ENCODE measurements around the gene CENPH. TPM values are rescaled to one million over a fixed set of nuclear protein-coding genes. Genes with fewer than 3 reads are reported as not detected.
"Not testable (repeated sequence)": the region's sequence is repeated elsewhere in the genome, so short reads cannot be mapped to it uniquely, and the experiment has no call there.

The CENPH gene
- total RNA-seq, 6 experiments from 2014 or later: 10.7 to 21.0 (median 20.1) TPM

DNA sequence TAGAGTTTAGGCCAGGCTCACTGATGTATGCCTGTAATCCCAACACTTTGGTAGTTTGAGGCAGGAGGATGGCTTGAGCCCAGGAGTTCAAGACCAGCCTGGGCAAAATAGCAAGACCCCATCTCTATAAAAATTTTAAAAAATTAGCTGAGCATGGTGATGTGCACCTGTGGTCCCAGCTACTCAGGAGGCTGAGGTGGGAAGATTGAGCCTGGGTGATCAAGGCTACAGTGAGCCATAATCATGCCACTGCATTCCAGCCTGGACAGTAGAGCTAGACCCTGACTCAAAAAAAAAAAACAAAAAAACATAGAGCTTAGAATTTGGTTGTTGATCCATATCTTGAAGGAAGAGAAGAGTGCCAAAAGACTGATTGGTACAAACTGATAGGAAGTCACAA is 30.6 kb downstream of the CENPH start:
- no peak for DNase-seq
- H3K27ac Mint-ChIP-seq: no peak overlapping the region
- no peaks in the 10 kb centered on the region; the same call in 1 of the 2 replicates for H3K27me3 Mint-ChIP-seq (ENCODE audit: insufficient read depth)
- H3K4me1 Mint-ChIP-seq (ENCODE audit: low read depth): peaks cover 18% of the 10 kb centered on the region
- TF ChIP-seq, protein P1, sequence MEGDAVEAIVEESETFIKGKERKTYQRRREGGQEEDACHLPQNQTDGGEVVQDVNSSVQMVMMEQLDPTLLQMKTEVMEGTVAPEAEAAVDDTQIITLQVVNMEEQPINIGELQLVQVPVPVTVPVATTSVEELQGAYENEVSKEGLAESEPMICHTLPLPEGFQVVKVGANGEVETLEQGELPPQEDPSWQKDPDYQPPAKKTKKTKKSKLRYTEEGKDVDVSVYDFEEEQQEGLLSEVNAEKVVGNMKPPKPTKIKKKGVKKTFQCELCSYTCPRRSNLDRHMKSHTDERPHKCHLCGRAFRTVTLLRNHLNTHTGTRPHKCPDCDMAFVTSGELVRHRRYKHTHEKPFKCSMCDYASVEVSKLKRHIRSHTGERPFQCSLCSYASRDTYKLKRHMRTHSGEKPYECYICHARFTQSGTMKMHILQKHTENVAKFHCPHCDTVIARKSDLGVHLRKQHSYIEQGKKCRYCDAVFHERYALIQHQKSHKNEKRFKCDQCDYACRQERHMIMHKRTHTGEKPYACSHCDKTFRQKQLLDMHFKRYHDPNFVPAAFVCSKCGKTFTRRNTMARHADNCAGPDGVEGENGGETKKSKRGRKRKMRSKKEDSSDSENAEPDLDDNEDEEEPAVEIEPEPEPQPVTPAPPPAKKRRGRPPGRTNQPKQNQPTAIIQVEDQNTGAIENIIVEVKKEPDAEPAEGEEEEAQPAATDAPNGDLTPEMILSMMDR (IDR thresholded peaks at IDR 0.05): no peak
- no peaks in the 10 kb centered on the region; the same call in 1 of the 2 replicates for H3K36me3 Mint-ChIP-seq (ENCODE audit: low read depth)
- H3K4me3 Mint-ChIP-seq: no peak overlapping the region
- H3K9me3 Mint-ChIP-seq: no peaks in the 10 kb centered on the region

DNA sequence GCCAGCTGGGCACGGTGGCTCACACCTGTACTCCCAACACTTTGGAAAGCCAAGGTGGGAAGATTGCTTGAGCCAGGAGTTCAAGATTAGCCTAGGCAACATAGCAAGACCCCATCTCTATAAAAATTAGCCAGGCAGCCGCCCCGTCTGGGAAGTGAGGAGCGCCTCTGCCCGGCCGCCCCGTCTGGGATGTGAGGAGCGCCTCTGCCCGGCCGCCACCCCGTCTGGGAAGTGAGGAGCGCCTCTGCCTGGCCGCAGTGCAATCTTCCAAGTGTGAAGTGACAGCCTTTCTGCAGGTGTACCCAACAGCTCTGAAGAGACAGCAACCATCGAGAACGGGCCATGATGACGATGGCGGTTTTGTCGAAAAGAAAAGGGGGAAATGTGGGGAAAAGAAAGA is 31.0 kb downstream of the CENPH start:
- H3K9me3 Mint-ChIP-seq; H3K36me3 Mint-ChIP-seq (ENCODE audit: low read depth); H3K27ac Mint-ChIP-seq; H3K4me3 Mint-ChIP-seq; DNase-seq; H3K27me3 Mint-ChIP-seq (ENCODE audit: insufficient read depth): not testable (repeated sequence)
- peaks cover 17% of the 10 kb centered on the region for H3K4me1 Mint-ChIP-seq (ENCODE audit: low read depth)

DNA sequence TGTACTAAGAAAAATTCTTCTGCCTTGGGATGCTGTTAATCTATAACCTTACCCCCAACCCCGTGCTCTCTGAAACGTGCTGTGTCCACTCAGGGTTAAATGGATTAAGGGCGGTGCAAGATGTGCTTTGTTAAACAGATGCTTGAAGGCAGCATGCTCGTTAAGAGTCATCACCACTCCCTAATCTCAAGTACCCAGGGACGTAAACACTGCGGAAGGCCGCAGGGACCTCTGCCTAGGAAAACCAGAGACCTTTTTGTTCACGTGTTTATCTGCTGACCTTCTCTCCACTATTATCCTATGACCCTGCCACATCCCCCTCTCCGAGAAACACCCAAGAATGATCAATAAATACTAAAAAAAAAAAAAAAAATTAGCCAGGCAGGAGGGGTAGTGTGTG is 31.4 kb downstream of the CENPH start:
- not testable (repeated sequence) for H3K27ac Mint-ChIP-seq; H3K36me3 Mint-ChIP-seq (ENCODE audit: low read depth); H3K27me3 Mint-ChIP-seq (ENCODE audit: insufficient read depth); H3K9me3 Mint-ChIP-seq; H3K4me3 Mint-ChIP-seq; DNase-seq
- H3K4me1 Mint-ChIP-seq (ENCODE audit: low read depth): peaks cover 17% of the 10 kb centered on the region

DNA sequence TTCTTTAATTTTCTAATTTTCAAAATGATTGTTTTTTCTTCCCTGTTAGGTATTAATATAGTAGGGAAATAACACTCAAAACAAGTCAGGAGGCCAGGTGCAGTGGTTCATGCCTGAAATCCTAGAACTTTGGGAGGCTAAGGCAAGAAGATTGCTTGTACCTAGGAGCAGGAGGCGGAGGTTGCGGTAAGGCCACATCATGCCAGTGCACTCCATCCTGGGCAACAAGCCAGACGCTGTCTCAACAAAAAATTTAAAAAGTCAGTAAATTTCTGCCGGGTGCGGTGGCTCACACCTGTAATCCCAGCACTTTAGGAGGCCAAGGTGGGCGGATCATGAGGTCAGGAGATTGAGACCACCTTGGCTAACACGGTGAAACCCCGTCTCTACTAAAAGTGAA is 35.1 kb downstream of the CENPH start:
- Mint-ChIP-seq H3K9me3 (no peaks in the 10 kb centered on the region), H3K36me3 (ENCODE audit: low read depth) (no peaks in the 10 kb centered on the region; the same call in 1 of the 2 replicates), H3K27me3 (ENCODE audit: insufficient read depth) (no peaks in the 10 kb centered on the region), H3K27ac (no peak overlapping the region), H3K4me1 (ENCODE audit: low read depth) (no peaks in the 10 kb centered on the region), H3K4me3 (no peak overlapping the region)
- DNase-seq: no peak
- TF ChIP-seq, protein P1 (IDR thresholded peaks at IDR 0.05): no peak

DNA sequence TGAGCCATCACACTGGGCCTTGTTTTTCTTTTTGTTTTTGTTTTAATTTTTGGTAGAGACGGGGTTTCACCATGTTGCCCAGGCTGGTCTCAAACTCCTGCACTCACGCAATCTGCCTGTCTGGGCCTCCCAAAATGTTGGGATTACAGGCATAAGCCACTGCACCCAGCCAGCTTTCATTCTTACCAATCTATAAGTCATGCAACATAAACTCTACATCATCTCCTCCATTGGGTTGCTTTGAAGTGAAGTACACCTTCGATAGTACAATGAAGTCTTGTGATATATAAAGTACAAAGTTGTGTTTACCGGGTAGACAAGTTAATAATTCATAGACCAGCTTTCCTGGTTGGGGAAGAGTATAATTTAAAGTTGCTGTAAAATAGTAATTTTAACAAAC is 36.5 kb downstream of the CENPH start:
- Mint-ChIP-seq H3K27ac (no peak overlapping the region), H3K36me3 (ENCODE audit: low read depth) (no peaks in the 10 kb centered on the region; the same call in 1 of the 2 replicates), H3K27me3 (ENCODE audit: insufficient read depth) (no peaks in the 10 kb centered on the region), H3K4me3 (no peak overlapping the region), H3K9me3 (no peaks in the 10 kb centered on the region), H3K4me1 (ENCODE audit: low read depth) (no peaks in the 10 kb centered on the region)
- no peak for DNase-seq
- TF ChIP-seq, protein P1 (IDR thresholded peaks at IDR 0.05): no peak

DNA sequence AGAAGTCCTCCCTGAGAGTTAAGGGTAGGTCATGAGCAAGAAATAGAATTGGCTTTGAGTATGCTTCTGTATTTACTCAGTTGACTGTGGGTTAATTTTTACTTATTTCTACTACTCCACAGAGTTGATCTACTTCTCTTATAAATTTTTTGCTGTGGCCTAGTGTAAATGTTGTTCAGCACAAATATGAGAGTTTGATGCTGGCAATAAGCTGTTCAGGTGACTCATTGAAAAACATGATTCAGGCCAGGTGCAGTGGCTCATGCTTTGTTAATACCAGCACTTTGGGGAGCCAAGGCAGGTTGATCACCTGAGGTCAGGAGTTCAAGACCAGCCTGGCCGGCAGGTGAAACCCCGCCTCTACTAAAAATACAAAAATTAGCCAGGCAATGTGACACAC is 40.8 kb downstream of the CENPH start:
- H3K27me3 Mint-ChIP-seq (ENCODE audit: insufficient read depth): no peaks in the 10 kb centered on the region
- H3K4me3 Mint-ChIP-seq: no peak overlapping the region
- DNase-seq: no peak
- TF ChIP-seq, protein P1 (IDR thresholded peaks at IDR 0.05): no peak
- H3K36me3 Mint-ChIP-seq (ENCODE audit: low read depth): peaks cover 3% of the 10 kb centered on the region
- H3K4me1 Mint-ChIP-seq (ENCODE audit: low read depth): peaks cover 10% of the 10 kb centered on the region
- H3K27ac Mint-ChIP-seq: no peak overlapping the region
- no peaks in the 10 kb centered on the region for H3K9me3 Mint-ChIP-seq

DNA sequence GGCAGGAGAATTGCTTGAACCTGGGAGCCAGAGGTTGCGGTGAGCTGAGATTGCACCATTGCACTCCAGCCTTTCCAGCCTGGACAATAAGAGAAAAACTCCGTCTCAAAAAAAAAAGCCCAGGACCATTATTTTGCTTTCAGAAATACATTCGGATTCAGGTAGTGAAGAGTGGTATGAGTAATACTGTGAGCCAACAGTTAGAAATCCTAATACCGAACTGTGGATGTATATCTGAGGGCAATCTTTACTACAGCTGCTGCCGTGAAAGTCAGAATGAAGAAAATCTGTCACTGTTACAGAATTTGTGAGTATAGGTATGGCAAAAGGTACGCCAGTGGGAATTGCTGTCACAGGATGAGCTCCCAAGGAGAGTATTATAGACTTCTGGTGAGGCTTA is 41.9 kb downstream of the CENPH start:
- TF ChIP-seq, protein P1 (IDR thresholded peaks at IDR 0.05): no peak
- H3K4me3 Mint-ChIP-seq: no peak overlapping the region
- H3K27ac Mint-ChIP-seq: no peak overlapping the region
- no peaks in the 10 kb centered on the region; the same call in 1 of the 2 replicates for H3K9me3 Mint-ChIP-seq
- peaks cover 11% of the 10 kb centered on the region for H3K36me3 Mint-ChIP-seq (ENCODE audit: low read depth)
- H3K27me3 Mint-ChIP-seq (ENCODE audit: insufficient read depth): no peaks in the 10 kb centered on the region
- no peak for DNase-seq
- peaks cover 20% of the 10 kb centered on the region for H3K4me1 Mint-ChIP-seq (ENCODE audit: low read depth)

Data from HFFc6 (cell line).